ENCODE data around the gene NIFK. TPM values are rescaled to one million over a fixed set of nuclear protein-coding genes. Genes with fewer than 3 reads are reported as not detected.

NIFK gene
- total and polyA plus RNA-seq, 2 donors (not counting 3 experiments of a cell fraction or from before 2014, with no cell fraction given), result 10.7 to 59.7 TPM

GRCh38 chr2:121709776-121710469 is 26.8 kb downstream of the NIFK start:
- no peaks in the 10 kb centered on the region for H4K20me1 ChIP-seq (replicated peaks; ENCODE audit: control insufficient read depth, extremely low read depth, insufficient read depth, low read length)
- dilution Hi-C loops (cut with MboI; ENCODE audit: extremely low pct_ligation_motif_present, low sequenced_read_pairs), result no loop called here
- H3K27ac ChIP-seq (ENCODE audit: insufficient read depth, low read depth, low read length), result no peak overlapping the region
- no peak overlapping the region for H3K4me2 ChIP-seq (ENCODE audit: insufficient read depth, low read length)
- ChIA-PET POLR2A (no interaction called here), CTCF (no interaction called here)
- no TSS peak for BruUV-seq (replicated peaks)
- intact Hi-C loops (cut with micrococcal nuclease), result loop anchor here (10.0 kb wide), 1 partner anchor 615 kb away; no protein-coding TSS in a partner anchor
- peaks cover 3 to 10% of the 10 kb centered on the region in 2 experiments for H3K27me3 ChIP-seq (ENCODE audit: control insufficient read depth in 2 of 2, insufficient read depth in 2 of 2, low read length in 2 of 2)
- H3K4me3 ChIP-seq (replicated peaks in 1 of 3; ENCODE audit: insufficient read depth in 1 of 3, low read depth in 1 of 3, low read length in 3 of 3), result no peak overlapping the region
- no peak for FAIRE-seq
- no peaks in the 10 kb centered on the region for H3K36me3 ChIP-seq (ENCODE audit: control insufficient read depth in 2 of 2, extremely low read depth in 1 of 2, insufficient read depth in 2 of 2, low read length in 2 of 2)
- no peak overlapping the region for H3K9ac ChIP-seq (replicated peaks; ENCODE audit: extremely low read depth, insufficient read depth, low read length)
- no peaks in the 10 kb centered on the region for H3K9me1 ChIP-seq (replicated peaks; ENCODE audit: control insufficient read depth, extremely low read depth, insufficient read depth, low read length)
- no peaks in the 10 kb centered on the region for H3K4me1 ChIP-seq (ENCODE audit: control insufficient read depth, extremely low read depth, insufficient read depth, low read length)
- no peaks in the 10 kb centered on the region for H3K79me2 ChIP-seq (ENCODE audit: control insufficient read depth, insufficient read depth, low read length)
- no peak overlapping the region for H2AFZ ChIP-seq (ENCODE audit: low read depth, low read length)
- no peaks in the 10 kb centered on the region for H3K9me3 ChIP-seq (replicated peaks; ENCODE audit: control insufficient read depth, insufficient read depth, low read length)
- DNase-seq (ENCODE audit: low read depth, low spot score), result no peak
- TF ChIP-seq, protein P1, sequence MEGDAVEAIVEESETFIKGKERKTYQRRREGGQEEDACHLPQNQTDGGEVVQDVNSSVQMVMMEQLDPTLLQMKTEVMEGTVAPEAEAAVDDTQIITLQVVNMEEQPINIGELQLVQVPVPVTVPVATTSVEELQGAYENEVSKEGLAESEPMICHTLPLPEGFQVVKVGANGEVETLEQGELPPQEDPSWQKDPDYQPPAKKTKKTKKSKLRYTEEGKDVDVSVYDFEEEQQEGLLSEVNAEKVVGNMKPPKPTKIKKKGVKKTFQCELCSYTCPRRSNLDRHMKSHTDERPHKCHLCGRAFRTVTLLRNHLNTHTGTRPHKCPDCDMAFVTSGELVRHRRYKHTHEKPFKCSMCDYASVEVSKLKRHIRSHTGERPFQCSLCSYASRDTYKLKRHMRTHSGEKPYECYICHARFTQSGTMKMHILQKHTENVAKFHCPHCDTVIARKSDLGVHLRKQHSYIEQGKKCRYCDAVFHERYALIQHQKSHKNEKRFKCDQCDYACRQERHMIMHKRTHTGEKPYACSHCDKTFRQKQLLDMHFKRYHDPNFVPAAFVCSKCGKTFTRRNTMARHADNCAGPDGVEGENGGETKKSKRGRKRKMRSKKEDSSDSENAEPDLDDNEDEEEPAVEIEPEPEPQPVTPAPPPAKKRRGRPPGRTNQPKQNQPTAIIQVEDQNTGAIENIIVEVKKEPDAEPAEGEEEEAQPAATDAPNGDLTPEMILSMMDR (IDR thresholded peaks at IDR 0.05; ENCODE audit: extremely low read depth in 1 of 2, insufficient read depth in 1 of 2, low read depth in 1 of 2, low read length in 2 of 2), result no peak
- TF ChIP-seq POLR2AphosphoS5 (IDR thresholded peaks at IDR 0.05; ENCODE audit: insufficient read depth, low read depth, low read length) (no peak), MYC (IDR thresholded peaks at IDR 0.05; ENCODE audit: low read depth, low read length) (no peak), EZH2 (IDR thresholded peaks at IDR 0.05; ENCODE audit: borderline replicate concordance, low read depth, low read length, severe bottlenecking) (no peak), JUN (IDR thresholded peaks at IDR 0.05; ENCODE audit: borderline replicate concordance, insufficient read depth, insufficient read length, low read depth) (no peak), POLR2A (IDR thresholded peaks at IDR 0.05; ENCODE audit: low read depth, low read length) (no peak), GATA2 (IDR thresholded peaks at IDR 0.05; ENCODE audit: insufficient read depth, insufficient read length, low read depth, low read length) (no peak), FOS (IDR thresholded peaks at IDR 0.05; ENCODE audit: borderline replicate concordance, insufficient read depth, low read length) (no peak), MAX (IDR thresholded peaks at IDR 0.05; ENCODE audit: insufficient read depth, insufficient read length) (no peak)

Data from endothelial cell of umbilical vein (primary cell).